ENCODE results near the gene SLC51B. TPM values are rescaled to one million over a fixed set of nuclear protein-coding genes. Genes with fewer than 3 reads are reported as not detected.

Gene SLC51B
- total RNA-seq, 1 experiment from 2014 or later: 0.36 TPM

GRCh38 chr15:65077981-65078352 lies 32.8 kb downstream of the SLC51B start:
- no peak for DNase-seq
- H3K27me3 ChIP-seq: no peaks in the 10 kb centered on the region
- H3K4me1 ChIP-seq: peaks cover 15% of the 10 kb centered on the region
- no peaks in the 10 kb centered on the region for H3K36me3 ChIP-seq
- no peak overlapping the region for H3K4me3 ChIP-seq
- H3K27ac ChIP-seq: no peak overlapping the region
- H3K9me3 ChIP-seq (replicated peaks): no peaks in the 10 kb centered on the region

DNA sequence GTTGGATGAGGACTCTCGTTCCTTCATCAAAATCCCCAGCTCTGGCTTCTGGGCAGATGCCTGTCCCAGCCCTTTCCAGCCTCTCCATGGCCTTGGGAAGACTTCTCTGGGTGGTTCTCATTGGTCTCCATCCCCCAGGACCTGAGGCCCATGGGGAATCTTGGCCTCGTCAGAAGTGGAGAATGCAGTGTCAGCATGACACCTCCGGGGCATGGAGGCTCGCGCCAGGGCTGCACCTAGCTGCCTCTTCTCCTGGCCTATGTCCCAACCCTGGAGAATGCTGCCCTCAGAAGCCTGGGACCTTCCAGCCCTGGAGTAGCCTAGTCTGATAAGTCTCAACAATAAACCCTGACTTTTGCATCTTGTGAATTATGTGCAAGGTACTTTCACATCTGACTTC lies 34.4 kb downstream of the SLC51B start:
- H3K36me3 ChIP-seq: no peaks in the 10 kb centered on the region
- H3K4me1 ChIP-seq: peaks cover 32% of the 10 kb centered on the region
- no peaks in the 10 kb centered on the region for H3K9me3 ChIP-seq (replicated peaks)
- H3K4me3 ChIP-seq: no peak overlapping the region
- H3K27me3 ChIP-seq: no peaks in the 10 kb centered on the region
- no peak for DNase-seq
- no peak overlapping the region for H3K27ac ChIP-seq

DNA sequence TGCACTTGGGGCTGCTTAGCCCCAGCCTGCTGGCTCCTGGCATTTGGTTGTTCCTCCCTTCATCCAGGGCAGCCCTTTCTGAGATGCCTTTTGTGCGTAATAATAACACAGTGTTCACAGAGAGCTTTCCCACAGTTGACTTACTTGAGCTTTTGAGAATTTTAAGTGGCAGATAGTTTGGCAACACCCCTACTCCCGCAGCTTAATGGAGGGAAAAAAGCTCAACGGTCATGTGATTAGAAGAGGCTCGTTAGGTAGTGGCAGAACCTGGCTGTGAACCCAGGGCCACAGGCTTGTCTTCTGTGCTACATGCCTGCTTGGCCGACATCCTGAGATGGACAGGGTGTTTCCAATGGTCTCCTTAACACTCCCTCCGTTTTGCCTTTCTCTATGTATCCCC lies 36.1 kb downstream of the SLC51B start:
- no peaks in the 10 kb centered on the region for H3K27me3 ChIP-seq

DNA sequence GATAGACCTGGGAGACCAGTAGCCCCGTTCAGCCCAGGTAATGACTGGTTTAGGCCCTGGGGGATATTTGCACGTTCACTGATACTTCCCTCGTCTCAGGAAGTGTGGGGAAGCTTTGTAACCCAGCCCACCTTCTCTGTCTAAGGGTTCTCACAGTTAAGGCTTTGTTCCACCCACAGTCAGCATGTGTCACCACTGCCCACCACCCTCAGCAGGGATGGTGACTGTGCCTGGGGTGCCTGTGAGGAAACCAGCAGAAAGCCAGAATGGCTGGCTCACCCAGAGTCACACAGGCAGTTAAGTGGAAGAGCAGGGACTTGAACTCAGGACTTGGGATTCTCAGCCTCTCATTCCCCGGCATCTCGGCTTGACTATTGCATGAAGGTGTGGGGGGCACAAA lies 36.6 kb downstream of the SLC51B start:
- H3K4me1 ChIP-seq: peaks cover 32% of the 10 kb centered on the region
- no peak overlapping the region for H3K4me3 ChIP-seq
- no peak for DNase-seq
- H3K27ac ChIP-seq: no peak overlapping the region
- no peaks in the 10 kb centered on the region for H3K27me3 ChIP-seq
- no peaks in the 10 kb centered on the region for H3K36me3 ChIP-seq
- H3K9me3 ChIP-seq (replicated peaks): no peaks in the 10 kb centered on the region

More for the DNA sequence above, 36.1 kb downstream of the SLC51B start:
- Histone ChIP-seq H3K9me3 (replicated peaks) (no peaks in the 10 kb centered on the region), H3K4me1 (peaks cover 32% of the 10 kb centered on the region), H3K27ac (no peak overlapping the region), H3K36me3 (no peaks in the 10 kb centered on the region), H3K4me3 (no peak overlapping the region)
- no peak for DNase-seq

DNA sequence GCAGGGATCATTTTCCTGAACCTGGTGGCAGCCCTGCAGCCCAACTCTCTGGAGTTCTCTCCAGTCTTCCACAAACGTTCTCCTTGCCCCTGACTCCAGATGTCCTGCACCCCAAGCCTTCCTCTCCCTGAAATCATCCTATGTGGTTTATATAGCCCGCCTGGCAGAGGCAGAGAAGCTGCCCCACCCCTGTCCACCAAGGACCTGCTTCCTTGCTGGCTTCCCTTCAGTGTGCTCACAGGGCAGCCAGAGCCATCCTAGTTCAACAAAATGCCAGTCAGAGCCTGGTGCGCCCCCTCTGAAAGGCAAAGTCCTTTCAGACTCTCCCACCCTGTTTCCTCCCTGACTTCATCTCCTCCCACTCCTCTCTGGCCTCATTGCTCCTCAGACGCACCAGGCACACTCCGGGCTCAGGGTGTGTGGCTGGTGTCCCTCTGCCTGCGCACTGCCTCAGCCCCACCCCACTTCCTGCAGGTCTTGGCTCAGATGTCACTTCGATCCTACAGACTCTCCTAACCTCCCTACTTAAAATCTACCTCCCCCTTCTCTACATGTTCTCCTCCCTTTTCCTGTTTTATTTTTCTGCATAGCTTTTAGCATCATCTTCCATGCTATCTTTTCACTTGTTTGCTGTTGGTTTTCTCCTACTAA lies 37.2 kb downstream of the SLC51B start:
- Histone ChIP-seq H3K9me3 (replicated peaks) (no peaks in the 10 kb centered on the region), H3K4me3 (no peak overlapping the region), H3K27me3 (no peaks in the 10 kb centered on the region), H3K36me3 (no peaks in the 10 kb centered on the region), H3K4me1 (peaks cover 36% of the 10 kb centered on the region), H3K27ac (peak overlapping the region; percentile 5; the same call in 1 of the 2 replicates)
- peak; percentile 37 to 61 for DNase-seq

GRCh38 chr15:65083262-65083701 lies 38.1 kb downstream of the SLC51B start:
- no peaks in the 10 kb centered on the region for H3K27me3 ChIP-seq
- DNase-seq: peak; percentile 80
- no peaks in the 10 kb centered on the region for H3K9me3 ChIP-seq (replicated peaks)
- no peaks in the 10 kb centered on the region for H3K36me3 ChIP-seq
- peaks cover 45% of the 10 kb centered on the region for H3K4me1 ChIP-seq
- H3K27ac ChIP-seq: peak overlapping the region; percentile 35; the same call in 1 of the 2 replicates
- no peak overlapping the region for H3K4me3 ChIP-seq

GRCh38 chr15:65084500-65085206 lies 39.5 kb downstream of the SLC51B start:
- Histone ChIP-seq H3K27ac (no peak overlapping the region; the same call in 1 of the 2 replicates), H3K27me3 (no peaks in the 10 kb centered on the region), H3K4me3 (no peak overlapping the region), H3K4me1 (peaks cover 57% of the 10 kb centered on the region), H3K36me3 (no peaks in the 10 kb centered on the region), H3K9me3 (replicated peaks) (no peaks in the 10 kb centered on the region)
- no peak for DNase-seq

- Histone ChIP-seq H3K4me3 (no peak overlapping the region), H3K9me3 (replicated peaks) (no peaks in the 10 kb centered on the region), H3K27ac (no peak overlapping the region), H3K27me3 (no peaks in the 10 kb centered on the region), H3K36me3 (no peaks in the 10 kb centered on the region), H3K4me1 (peaks cover 57% of the 10 kb centered on the region)
- DNase-seq: no peak
Observed at GRCh38 chr15:65085207-65085753, 40.1 kb downstream of the SLC51B start.

- H3K9me3 ChIP-seq (replicated peaks): no peaks in the 10 kb centered on the region
- no peaks in the 10 kb centered on the region for H3K36me3 ChIP-seq
- peak in 1 of 2 experiments; percentile 41 for DNase-seq
- H3K4me3 ChIP-seq: no peak overlapping the region
- peaks cover 57% of the 10 kb centered on the region for H3K4me1 ChIP-seq
- no peak overlapping the region for H3K27ac ChIP-seq
- no peaks in the 10 kb centered on the region for H3K27me3 ChIP-seq
Observed at GRCh38 chr15:65085990-65086679, 40.9 kb downstream of the SLC51B start.

DNA sequence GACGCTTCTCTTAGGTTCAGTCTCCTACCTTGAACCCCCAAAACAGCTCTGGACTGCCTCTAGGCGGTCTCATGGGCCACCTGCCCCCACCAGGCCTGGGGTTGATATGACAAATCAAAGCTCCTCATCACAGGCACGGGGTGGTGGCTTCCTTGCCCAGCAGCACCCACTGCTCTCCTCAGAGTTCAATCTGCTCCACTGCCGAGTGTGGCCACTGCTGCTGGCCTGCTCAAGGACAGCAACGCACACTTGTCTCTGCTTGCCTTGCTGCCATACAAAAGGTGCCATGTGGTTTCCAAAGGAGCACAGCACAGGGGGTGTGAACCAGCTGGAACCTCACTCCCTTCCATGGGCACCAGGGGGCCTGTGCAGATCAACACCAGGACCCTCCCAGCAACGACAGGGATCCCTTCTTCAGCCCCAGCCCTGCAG lies 41.5 kb downstream of the SLC51B start:
- H3K9me3 ChIP-seq (replicated peaks): no peaks in the 10 kb centered on the region
- peaks cover 55% of the 10 kb centered on the region for H3K4me1 ChIP-seq
- peak; percentile 38 to 39 for DNase-seq
- no peak overlapping the region for H3K4me3 ChIP-seq
- no peaks in the 10 kb centered on the region for H3K36me3 ChIP-seq
- no peaks in the 10 kb centered on the region for H3K27me3 ChIP-seq
- no peak overlapping the region for H3K27ac ChIP-seq

DNA sequence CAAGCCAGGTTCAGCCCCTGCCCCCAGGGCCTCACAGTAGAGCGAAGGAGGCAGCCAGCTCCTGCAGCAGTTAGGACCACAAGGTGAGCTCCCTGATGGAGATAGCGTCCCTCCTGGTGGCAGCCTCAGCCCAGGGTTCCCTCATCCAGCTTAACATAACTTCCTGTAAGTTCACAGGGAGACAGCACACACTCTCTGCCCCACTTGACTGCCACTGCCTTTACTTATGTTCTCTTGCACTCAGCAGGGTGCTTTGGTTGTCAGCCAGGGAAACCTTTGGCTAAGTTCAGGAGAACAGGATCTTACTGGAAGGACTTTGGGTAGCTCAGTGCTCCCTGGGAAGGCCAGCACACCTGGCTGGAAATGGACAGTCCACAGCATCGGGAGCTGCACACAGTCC lies 42.2 kb downstream of the SLC51B start:
- H3K4me3 ChIP-seq: no peak overlapping the region
- DNase-seq: no peak
- H3K9me3 ChIP-seq (replicated peaks): no peaks in the 10 kb centered on the region
- H3K4me1 ChIP-seq: peaks cover 48% of the 10 kb centered on the region
- no peaks in the 10 kb centered on the region for H3K36me3 ChIP-seq
- no peaks in the 10 kb centered on the region for H3K27me3 ChIP-seq
- H3K27ac ChIP-seq: no peak overlapping the region

- peak; percentile 32 to 36 for DNase-seq
- Histone ChIP-seq H3K4me1 (peaks cover 41% of the 10 kb centered on the region), H3K36me3 (no peaks in the 10 kb centered on the region), H3K9me3 (replicated peaks) (no peaks in the 10 kb centered on the region), H3K27ac (no peak overlapping the region), H3K27me3 (no peaks in the 10 kb centered on the region), H3K4me3 (no peak overlapping the region)
Observed at GRCh38 chr15:65087873-65088642, 42.9 kb downstream of the SLC51B start.

- no peak overlapping the region for H3K4me3 ChIP-seq
- no peaks in the 10 kb centered on the region for H3K36me3 ChIP-seq
- no peak for DNase-seq
- peaks cover 35% of the 10 kb centered on the region; the same call in 1 of the 2 replicates for H3K4me1 ChIP-seq
- no peaks in the 10 kb centered on the region for H3K27me3 ChIP-seq
- no peak overlapping the region for H3K27ac ChIP-seq
- no peaks in the 10 kb centered on the region for H3K9me3 ChIP-seq (replicated peaks)
Observed at GRCh38 chr15:65088643-65089021, 43.4 kb downstream of the SLC51B start.

DNA sequence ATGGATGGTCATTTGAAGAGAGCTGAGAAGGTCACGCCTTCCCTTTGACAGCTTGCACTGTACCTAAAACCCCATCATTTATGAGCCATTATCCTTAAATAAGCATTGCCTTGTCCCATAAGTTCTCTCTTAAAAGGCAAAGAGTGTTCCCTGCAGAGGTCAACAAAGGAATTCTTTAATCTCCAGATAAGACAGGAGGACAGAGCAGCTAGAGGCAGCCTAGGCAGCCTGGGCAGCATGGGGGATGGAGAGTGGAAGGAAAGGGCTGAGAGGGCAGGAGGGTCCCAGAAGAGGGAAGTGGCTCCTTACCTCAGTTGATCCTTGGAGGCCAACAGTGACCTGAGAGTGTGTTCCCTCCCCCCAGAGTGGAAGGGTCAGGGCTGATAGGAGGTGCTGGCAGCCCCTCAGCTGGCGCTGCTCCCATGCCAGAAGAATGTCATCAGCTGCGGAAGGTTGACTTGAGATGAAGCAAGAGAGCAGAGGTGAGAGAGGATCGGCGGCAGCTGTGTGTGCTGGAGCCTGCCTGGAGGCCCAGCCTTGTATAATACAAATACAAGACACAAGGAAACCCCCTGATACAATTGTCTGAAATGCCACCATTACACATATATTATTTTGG lies 44.1 kb downstream of the SLC51B start:
- H3K27ac ChIP-seq: no peak overlapping the region; the same call in 1 of the 2 replicates
- DNase-seq: peak; percentile 47 to 52

More for the DNA sequence above, 44.1 kb downstream of the SLC51B start:
- H3K36me3 ChIP-seq: no peaks in the 10 kb centered on the region
- H3K27me3 ChIP-seq: no peaks in the 10 kb centered on the region
- H3K9me3 ChIP-seq (replicated peaks): no peaks in the 10 kb centered on the region
- no peak overlapping the region for H3K4me3 ChIP-seq
- peaks cover 28% of the 10 kb centered on the region; the same call in 1 of the 2 replicates for H3K4me1 ChIP-seq

All from SJCRH30 (cell line).